A549 treated with AZD2906 at 1 μM for 4 hours (cell line): ENCODE data around the gene NLGN1. TPM values are rescaled to one million over a fixed set of nuclear protein-coding genes. Genes with fewer than 3 reads are reported as not detected.

Experiments used
- total RNA-seq: library from RNA; stranded (reverse); fragments of 200-300 nt; extraction: Qiagen RNA extraction; gene quantifications from 5 replicates; pipeline ENCODE4 v1.2.3, GENCODE V29; 2022

NLGN1 gene
- not detected in 5 replicates for total RNA-seq

GRCh38 chr3:173397161-173398110 lies at the start of gene NLGN1:
Gene NLGN1, plus strand, starts transcription at chr3:173397744.

